GM12873 (cell line): Measurements from ENCODE around the gene TSPAN4.

Source experiments
- TF ChIP-seq, protein P1 (sequence below): IDR thresholded peaks from 2 replicates; pipeline ENCODE4 v1.5.1; 2012; ENCODE audit warnings: low read depth, mild to moderate bottlenecking, moderate library complexity, low read length, control low read depth; ENCODE audit not compliant: insufficient read depth; ENCODE audit errors: missing control alignments

TSPAN4 gene

GRCh38 chr11:859394-860131 is 16.9 kb downstream of the TSPAN4 start:
- TF ChIP-seq, protein P1, sequence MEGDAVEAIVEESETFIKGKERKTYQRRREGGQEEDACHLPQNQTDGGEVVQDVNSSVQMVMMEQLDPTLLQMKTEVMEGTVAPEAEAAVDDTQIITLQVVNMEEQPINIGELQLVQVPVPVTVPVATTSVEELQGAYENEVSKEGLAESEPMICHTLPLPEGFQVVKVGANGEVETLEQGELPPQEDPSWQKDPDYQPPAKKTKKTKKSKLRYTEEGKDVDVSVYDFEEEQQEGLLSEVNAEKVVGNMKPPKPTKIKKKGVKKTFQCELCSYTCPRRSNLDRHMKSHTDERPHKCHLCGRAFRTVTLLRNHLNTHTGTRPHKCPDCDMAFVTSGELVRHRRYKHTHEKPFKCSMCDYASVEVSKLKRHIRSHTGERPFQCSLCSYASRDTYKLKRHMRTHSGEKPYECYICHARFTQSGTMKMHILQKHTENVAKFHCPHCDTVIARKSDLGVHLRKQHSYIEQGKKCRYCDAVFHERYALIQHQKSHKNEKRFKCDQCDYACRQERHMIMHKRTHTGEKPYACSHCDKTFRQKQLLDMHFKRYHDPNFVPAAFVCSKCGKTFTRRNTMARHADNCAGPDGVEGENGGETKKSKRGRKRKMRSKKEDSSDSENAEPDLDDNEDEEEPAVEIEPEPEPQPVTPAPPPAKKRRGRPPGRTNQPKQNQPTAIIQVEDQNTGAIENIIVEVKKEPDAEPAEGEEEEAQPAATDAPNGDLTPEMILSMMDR = no peak

GRCh38 chr11:860234-861104 is 17.8 kb downstream of the TSPAN4 start:
- TF ChIP-seq, protein P1 = no peak

GRCh38 chr11:861105-861479 is 18.4 kb downstream of the TSPAN4 start:
- TF ChIP-seq, protein P1 = no peak

- TF ChIP-seq, protein P1 = no peak
These were observed 19.5 kb downstream of the TSPAN4 start for GRCh38 chr11:862081-862661.

DNA sequence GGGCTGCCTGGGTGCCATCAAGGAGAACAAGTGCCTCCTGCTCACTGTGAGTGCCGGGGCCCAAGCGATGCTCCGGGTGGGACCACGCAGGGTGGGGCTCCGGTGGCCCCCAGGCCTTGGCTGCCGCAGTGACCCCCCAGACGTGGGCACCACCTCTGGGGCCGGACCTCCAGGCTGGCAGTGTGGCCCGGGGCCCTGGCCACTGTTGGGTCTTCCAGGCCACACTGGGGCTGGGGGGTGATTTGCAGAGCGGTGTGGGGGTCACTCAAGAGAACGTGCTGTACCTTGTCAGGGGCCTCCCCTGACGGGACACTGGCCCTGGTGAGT is 20.0 kb downstream of the TSPAN4 start:
- TF ChIP-seq, protein P1 = no peak

- TF ChIP-seq, protein P1 = no peak
These were observed 20.6 kb downstream of the TSPAN4 start for GRCh38 chr11:863023-863909.
